ENCODE data around the gene ZNF581.

The ZNF581 gene

DNA sequence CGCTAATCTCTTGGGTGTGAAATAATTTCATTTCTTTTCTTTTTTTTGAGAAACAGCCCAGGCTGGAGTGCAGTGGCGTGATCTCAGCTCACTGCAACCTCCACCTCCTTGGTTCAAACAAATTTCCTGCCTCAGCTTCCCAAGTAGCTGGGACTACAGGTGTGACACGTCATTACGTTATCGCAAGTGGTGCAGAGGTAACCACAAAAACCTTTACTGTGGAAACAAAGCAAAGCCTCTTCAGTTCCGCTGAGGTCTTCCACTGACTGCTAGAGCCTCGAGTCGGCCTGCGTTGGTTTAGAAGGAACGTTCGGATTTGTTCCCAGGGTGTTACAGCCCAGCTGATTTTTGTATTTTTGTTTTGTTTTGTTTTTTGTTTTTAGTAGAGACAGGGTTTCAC, 17.1 kb upstream of the ZNF581 start:
- no peak for DNase-seq (ENCODE audit: low read depth in 2 of 2)

DNA sequence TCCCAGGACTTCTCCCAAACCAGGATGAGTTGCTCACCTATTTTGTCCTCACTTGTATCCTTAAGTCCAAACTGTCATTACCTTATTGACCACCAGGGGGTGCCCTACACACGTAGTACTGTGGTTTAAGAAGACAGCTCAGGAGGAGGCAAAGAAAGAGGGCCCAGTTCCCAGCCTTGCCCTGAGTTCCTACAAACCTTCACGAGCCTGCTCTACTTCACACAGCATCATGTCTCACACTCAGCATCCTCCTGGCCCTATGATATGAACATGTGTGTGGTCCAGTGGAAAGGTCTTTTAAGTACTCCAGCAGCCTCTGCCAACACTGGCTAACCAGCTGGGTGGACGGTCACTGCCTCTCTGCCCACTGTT, 11.0 kb upstream of the ZNF581 start:
- DNase-seq (ENCODE audit: low read depth in 2 of 2), result peak; percentile 73 to 75

DNA sequence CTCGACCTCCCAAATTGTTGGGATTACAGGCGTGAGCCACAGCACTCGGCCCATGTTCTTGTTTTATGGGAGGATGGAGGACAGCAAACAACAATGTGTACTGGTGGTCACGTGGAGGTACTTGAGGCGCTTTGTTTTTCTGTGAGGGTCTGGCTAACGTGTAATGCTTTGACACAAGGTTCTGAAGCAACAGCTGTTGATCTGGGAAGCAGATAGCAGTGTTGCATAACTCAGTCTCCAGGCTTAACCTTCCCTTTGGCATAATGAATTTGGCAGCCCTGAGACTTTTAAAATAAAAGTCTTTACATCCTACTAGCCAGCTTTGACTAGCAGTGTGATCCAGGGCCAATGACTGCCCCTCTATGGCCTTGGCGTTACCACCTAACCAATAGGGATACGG, 9.6 kb upstream of the ZNF581 start:
- no peak for DNase-seq (ENCODE audit: low read depth in 2 of 2)

DNA sequence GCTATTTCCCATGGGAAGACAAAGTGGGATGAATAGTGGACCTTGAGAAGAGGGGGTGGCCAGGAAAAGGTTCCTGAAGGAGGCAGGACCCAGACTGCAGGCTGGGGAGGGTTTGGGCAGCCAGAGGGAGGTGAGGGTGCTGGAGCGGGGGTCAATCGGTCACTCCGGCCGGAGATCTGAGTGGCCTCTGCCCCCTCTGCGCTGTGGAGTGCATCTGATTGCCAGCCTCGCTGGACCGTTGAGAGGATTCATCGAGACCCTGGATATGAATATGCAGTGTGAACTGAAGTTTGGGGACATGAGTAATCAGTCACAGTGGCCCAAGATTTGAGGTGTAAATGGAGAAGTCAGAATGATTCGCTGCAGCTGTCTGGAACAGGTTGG, 8.1 kb upstream of the ZNF581 start:
- DNase-seq (ENCODE audit: low read depth in 2 of 2), result no peak

DNA sequence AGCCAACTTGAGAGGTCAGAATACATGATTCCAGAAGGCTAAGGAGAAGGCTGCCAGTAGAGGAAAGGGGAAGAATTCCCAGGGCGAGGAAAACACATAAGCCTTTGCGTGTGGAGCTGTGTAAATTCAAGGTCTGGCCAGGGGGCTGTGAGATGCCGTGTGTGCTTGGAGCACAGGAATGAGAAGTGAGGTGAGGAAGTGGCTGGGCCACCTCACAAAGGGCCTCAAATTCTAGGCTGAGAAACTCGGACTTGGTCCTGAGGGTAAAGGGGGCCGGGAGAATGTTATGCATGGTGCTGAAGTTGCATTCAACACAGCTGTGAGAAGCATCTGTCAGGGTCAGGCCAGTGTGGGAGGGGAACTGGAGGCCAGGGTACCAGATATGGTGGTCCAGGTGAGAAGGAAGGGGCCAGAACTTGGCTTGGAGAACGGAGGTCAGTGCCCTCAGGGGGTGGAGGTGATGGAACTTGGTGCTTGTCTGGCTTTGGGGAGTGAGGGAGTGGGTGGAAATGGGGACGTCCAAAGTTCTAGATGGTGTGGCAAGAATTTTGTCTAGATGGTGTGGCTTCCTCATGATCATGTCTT, 7.5 kb upstream of the ZNF581 start:
- DNase-seq (ENCODE audit: low read depth in 2 of 2), result no peak

DNA sequence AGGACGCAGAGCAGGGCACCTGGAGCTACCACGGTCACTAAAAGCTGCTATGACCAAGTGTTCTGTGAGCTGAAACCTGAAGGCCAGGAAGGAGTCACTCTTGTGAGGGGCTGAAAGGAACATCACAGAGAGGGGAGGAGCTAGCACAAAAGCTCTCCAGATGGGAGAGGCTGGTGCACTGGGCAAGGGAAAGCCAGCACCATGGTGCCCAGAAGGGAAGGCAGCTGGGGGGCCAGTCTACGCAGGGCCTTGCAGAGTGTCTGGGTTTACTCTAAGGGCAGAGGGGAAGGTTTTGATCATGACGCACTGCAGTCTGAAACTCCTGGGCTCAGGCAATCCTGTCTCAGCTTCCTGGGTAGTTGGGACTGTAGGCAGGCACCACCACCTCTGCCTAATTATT, 6.7 kb upstream of the ZNF581 start:
- DNase-seq (ENCODE audit: low read depth in 2 of 2), result no peak

DNA sequence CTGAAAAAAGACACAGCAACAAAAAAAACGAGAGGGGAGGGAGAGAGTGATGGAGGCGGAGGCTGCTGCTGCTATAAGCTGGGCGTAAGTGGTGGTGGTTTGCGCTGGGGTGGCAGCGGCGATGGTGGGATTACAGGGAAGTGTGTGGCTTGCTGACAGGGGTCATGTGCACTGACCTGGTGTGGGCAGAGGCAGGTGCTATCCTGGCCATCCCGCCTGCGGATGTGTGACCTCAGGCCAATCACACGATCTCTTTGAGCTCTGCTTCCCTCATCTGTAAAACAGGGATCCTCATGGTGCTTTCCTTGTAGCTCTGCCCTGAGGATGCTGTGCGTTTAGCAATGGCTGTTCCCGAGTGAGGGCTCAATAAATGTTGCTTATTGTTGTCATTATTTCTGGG, 5.9 kb upstream of the ZNF581 start:
- no peak for DNase-seq (ENCODE audit: low read depth in 2 of 2)

DNA sequence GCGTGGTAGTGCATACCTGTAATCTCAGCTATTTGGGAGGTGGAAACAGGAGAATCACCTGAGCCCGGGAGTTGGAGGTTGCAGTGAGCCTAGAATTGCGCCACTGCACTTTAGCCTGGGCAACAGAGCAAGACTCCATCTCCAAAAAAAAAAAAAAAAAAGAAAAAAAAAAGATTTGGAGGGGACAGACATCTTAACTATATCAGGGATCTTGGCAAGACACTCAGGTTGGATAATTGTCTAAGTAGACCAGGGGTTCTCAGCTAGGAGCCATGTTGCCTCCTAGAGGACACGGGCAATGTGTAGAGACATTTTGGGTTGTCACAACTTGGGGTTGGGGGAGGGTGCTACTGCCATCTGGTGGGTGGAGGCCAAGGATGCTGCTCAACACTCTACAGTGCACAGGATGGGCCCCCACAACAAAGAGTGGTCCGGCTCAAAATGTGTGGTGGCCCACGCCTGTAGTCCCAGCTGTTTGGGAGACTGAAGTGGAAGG, 4.5 kb upstream of the ZNF581 start:
- DNase-seq (ENCODE audit: low read depth in 2 of 2), result no peak

DNA sequence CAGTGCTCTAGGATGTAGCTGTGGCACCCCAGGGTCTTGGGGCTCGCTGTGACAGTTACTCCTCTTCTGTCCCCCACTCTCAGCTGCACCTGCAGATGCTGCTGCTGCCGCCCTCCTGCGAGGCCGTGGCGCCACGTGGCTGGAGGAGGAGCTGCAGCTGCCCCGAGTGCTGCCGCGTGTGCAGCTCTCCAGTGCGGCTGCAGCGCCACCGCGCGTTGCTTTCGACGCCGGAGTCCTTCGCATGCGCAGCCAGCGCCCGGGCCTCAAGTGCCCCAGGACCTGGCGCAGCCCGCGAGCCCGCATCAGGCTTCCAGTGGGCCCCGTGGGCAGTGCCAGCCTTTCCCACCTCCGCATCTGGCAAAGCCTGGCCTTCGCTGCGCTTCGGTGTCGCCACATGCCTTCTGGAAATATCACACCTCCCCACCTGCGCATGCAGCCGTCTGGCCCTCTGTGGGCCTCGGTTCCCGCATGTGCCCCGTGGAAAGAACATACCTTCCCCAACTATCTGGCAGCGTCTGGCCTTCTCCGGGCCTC, 3.3 kb upstream of the ZNF581 start:
- DNase-seq (ENCODE audit: low read depth in 2 of 2), result no peak

DNA sequence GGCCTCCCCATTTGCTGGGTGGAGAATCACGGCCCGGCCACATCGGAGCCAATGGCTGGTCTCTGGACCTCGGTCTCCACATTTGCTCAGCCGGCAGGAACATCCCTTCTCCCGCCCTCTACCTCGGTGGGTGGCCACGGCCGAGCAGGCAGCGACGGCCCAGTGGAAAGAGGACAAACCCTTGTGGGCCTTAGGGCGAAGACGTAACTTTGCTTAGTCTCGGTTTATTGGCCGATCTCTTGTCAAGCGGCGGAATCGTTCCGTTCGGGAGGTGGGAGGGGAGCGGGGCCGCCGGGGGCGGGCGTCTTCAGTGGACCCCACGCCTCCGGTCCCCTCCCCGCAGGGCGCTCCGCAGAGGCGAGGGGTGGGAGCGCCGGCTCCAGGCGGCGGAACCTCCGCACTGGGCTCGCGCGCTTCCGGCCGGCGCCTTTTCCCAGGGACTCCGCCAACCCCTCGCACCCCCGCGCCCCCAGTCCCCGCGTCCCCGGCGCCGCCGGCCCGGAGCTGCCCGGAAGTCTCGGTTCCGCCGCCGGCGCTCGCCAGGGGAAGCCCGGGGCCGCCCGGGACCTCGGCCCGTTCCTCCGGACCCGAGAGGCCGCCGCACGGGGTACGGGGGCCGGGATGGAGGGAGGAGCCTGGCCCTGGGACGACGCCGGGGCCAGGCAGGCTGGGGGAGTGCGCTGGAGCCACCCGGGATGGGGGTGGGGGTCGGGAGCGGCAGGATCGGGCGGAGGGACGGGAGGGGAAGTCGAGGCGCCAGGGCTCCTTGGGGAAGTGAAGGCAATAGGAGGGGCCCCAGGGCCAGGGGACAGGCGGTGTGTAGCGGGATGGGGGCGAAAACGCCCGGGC, 2.6 kb upstream of the ZNF581 start, which contains the start of gene ZNF580:
TSS of gene ZNF580 (plus strand) at position 426 of the 849 bp plus-strand sequence. CDS start 1,507 bp downstream, outside the sequence.
- peak in 1 of 2 experiments; percentile 67 for DNase-seq (ENCODE audit: low read depth in 2 of 2)

DNA sequence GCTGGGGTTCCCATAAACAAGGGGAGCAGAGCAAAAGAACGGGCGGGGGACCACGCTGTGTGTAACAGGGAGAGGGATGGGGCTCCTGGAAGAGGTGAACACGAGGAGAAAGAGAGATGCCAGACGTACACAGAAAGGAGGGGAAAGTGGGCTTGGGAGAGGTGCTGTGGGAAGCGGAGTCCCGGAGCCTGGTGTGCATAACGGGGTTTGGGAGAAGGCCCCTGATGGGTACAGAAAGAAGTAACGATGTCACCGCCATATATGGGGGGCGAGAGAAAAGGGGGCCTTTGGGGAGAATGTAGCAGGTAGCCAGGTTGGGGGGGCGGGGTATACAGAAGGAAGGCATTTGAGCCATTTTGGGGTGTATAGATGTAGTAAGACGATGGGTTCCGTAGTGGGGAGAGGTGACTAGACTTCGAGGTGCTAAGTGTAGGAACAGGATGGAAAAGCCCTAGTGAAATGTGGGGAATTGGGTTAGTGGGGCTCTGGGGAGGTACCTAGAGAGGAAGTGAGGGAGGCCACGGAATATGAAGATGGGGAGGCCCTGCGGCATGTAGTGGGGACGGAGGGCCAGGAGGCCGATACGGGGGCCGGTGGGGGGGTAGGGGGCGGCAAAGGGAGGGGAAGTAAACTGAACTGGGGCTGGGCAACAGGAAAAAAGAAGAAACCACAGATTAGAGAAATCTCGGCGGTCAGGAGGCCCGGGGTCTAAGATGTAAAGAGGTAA, 1.9 kb upstream of the ZNF581 start:
- no peak for DNase-seq (ENCODE audit: low read depth in 2 of 2)

DNA sequence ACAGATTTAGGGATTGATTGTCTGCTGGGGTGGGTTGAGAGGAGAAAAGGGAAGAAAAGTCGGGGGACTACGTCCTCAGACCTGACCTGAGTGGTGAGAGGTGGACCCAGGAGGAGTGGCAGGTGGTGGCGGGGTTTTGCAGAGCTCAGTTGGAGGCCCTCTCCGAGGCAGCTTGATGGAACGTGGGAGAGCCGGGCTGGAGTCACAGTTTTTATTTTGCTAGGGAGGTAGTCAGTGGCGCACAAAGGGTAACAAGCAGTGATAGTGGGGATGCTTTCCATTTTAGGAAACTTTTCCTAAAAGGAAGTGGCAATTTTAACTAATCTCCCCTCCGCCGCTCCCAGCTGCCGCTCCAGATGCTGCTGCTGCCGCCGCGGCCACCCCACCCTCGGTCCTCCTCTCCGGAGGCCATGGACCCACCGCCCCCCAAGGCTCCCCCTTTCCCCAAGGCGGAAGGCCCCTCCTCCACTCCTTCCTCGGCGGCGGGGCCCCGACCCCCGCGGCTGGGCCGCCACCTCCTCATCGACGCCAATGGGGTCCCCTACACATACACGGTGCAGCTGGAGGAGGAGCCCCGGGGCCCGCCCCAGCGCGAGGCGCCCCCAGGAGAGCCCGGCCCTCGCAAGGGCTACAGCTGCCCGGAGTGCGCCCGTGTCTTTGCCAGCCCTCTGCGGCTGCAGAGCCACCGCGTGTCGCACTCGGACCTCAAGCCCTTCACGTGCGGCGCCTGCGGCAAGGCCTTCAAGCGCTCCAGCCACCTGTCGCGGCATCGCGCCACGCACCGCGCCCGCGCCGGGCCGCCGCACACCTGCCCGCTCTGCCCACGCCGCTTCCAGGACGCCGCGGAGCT, 1.1 kb upstream of the ZNF581 start:
- DNase-seq (ENCODE audit: low read depth in 2 of 2), result no peak

DNA sequence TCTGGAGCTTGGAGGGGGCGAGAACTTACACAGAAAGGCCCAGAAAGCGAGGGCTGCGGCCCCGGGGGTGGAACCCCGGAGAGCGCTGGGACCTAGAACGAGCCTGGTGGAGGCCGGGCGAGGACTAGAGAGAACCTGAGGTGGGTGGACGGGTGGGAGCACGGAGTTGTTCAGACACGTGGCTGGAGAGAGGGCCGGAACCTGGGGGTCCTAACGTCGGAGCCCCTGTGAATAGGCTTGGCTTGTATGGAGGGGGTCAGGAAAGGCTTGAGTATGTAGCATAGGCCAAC, 383 bp downstream of the ZNF581 start:
- no peak for DNase-seq (ENCODE audit: low read depth in 2 of 2)

DNA sequence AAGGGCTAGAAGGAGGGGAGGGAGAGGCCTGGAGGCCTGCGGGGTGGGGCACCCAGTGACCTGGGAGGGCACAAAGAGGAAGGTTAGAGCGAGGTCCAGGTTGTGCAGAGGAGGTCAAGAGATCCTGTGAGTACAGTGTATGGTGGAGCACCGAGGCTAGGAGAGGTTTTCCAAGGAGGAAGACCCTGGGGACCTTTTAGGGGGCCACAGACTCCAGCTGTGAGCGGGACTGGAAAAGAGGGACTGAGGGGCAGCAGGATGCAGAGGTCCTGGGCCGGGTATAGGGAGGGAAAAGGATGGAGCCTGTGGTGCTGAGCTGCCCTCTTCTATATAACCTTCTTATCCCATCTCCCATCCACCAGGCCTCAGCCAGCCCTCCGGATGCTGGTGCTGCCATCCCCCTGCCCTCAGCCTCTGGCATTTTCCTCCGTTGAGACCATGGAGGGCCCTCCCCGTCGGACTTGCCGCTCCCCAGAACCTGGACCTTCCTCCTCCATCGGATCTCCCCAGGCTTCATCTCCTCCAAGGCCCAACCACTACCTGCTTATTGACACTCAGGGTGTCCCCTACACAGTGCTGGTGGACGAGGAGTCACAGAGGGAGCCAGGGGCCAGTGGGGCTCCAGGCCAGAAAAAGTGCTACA, 863 bp downstream of the ZNF581 start:
- no peak for DNase-seq (ENCODE audit: low read depth in 2 of 2)

DNA sequence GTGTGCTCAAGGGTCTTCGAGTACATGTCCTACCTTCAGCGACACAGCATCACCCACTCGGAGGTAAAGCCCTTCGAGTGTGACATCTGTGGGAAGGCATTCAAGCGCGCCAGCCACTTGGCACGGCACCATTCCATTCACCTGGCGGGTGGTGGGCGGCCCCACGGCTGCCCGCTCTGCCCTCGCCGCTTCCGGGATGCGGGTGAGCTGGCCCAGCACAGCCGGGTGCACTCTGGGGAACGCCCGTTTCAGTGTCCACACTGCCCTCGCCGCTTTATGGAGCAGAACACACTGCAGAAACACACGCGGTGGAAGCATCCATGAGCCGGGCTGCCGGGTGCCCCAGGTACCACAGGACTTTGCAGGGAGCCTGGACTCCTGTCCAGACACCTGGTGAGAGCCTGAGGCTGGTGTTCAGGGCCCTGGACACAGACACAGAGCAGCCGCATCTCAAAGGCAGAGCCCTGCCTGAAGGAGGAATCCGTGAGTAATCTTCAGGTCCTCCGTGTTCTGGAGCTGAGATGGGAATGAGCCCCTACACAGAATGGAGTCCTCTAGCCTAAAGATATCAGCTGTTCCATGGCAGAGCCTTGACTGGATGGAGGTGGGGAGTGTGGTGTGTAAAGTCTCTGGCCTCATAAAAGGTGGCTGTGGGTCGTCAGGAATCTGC, 1.5 kb downstream of the ZNF581 start:
- no peak for DNase-seq (ENCODE audit: low read depth in 2 of 2)

DNA sequence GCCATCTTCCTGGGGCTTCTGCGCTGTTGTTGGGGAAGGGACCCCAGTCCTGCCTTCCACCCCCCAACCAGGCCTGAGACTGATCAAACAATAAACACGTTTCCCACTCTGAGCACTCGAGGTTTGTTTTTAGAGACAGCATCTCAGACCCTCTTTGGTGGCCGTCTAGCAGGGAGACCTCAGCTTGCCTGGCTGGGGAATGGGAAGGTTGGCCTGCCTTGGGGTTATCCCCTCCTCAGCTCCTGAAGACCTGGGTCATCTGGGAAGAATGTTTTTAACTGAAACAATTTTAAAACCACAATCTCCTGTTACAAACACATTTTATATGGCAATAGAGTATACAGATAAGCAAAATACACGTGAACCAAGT, 2.0 kb downstream of the ZNF581 start:
- no peak for DNase-seq (ENCODE audit: low read depth in 2 of 2)

DNA sequence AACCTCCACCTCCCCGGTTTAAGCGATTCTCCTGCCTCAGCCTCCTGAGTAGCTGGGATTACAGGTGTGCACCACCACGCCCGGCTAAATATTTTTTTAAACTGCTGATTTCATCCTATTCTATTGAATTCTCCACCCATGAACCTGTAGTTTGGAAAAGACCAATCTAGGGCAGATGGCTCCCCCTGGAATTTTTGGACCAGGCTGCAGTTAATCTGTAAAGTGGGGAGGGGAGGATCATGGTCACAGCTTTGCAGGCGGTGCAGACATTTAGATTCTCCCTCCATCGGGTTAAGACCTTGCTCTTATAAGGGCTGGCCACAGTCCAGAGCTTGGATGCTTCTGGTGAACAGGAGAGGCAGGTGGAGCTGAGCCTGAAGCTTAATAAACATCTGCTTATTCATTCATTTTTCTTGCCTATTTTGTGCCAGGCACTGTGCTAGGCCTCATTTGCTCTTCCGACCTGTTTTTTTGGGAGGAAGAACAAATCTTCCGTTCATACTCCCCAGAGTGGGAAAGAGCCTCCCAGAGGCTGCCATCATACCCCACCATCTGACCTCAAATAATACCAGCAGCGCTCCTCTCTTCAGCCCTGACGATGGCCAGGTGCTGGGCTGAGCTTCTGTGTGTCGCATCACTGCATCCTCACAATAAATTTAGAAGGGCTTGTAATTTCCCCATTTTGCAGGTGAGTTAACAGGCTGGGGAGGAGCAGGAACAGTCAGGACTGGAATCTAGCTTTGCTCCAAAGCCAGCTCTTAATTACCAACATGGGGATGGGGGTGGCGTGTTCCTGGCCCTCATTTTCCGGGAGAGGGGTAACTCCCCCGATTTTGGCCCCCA, 3.7 kb downstream of the ZNF581 start:
- no peak for DNase-seq (ENCODE audit: low read depth in 2 of 2)

DNA sequence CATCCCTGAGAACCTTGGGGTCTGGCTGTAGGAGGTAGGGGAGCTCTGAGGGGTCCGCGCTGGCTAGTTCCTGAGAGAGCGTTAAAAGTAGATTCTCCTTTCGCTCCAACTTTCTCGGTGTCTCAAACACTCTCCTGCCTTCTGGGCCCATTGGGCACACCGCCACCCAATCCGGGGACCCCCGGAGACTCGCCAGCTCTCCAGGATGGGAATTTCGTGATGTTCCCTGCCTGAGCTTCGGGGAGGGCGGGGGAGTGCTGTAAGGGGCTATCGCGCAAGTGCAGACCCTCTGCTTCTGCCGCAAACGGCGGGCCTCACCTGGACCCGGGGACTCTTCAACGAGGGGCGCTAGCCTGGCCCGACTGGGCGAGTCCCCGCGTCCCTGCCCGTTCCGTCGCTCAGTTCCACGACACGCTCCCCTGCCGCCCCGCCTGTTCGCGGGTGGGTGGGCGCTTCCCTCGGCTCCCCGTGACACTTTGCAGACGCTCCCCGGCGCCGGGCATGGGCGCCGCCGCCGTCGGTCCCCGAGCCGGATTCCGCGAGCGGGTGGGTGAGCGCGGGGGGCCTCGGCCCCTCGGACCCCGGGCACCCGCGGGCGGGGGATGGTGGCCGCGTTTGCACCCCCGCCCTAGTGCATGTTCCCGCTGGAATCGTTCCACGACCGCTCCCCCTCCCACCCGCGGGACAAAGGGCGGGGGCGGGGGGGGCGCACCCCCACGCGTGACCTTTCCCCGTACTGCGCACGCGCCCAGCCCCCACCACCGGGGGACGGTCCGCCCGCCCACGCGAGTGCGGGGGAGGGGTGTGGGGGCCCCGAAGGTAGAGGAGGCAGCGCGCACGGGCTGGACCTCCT, 4.5 kb downstream of the ZNF581 start, which contains the start of gene CCDC106:
TSS of gene CCDC106 (plus strand) at position 481 of the 853 bp plus-strand sequence. CDS start 835 bp downstream, outside the sequence.
- DNase-seq (ENCODE audit: low read depth in 2 of 2), result peak; percentile 49 to 54

All from fibroblast of skin of left biceps (primary cell).